ENCODE data around the gene PCNT. TPM values are rescaled to one million over a fixed set of nuclear protein-coding genes. Genes with fewer than 3 reads are reported as not detected.

PCNT gene, protein sequence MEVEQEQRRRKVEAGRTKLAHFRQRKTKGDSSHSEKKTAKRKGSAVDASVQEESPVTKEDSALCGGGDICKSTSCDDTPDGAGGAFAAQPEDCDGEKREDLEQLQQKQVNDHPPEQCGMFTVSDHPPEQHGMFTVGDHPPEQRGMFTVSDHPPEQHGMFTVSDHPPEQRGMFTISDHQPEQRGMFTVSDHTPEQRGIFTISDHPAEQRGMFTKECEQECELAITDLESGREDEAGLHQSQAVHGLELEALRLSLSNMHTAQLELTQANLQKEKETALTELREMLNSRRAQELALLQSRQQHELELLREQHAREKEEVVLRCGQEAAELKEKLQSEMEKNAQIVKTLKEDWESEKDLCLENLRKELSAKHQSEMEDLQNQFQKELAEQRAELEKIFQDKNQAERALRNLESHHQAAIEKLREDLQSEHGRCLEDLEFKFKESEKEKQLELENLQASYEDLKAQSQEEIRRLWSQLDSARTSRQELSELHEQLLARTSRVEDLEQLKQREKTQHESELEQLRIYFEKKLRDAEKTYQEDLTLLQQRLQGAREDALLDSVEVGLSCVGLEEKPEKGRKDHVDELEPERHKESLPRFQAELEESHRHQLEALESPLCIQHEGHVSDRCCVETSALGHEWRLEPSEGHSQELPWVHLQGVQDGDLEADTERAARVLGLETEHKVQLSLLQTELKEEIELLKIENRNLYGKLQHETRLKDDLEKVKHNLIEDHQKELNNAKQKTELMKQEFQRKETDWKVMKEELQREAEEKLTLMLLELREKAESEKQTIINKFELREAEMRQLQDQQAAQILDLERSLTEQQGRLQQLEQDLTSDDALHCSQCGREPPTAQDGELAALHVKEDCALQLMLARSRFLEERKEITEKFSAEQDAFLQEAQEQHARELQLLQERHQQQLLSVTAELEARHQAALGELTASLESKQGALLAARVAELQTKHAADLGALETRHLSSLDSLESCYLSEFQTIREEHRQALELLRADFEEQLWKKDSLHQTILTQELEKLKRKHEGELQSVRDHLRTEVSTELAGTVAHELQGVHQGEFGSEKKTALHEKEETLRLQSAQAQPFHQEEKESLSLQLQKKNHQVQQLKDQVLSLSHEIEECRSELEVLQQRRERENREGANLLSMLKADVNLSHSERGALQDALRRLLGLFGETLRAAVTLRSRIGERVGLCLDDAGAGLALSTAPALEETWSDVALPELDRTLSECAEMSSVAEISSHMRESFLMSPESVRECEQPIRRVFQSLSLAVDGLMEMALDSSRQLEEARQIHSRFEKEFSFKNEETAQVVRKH (N-terminal part only)
- 14.0 and 14.9 TPM in 2 replicates for total RNA-seq

DNA sequence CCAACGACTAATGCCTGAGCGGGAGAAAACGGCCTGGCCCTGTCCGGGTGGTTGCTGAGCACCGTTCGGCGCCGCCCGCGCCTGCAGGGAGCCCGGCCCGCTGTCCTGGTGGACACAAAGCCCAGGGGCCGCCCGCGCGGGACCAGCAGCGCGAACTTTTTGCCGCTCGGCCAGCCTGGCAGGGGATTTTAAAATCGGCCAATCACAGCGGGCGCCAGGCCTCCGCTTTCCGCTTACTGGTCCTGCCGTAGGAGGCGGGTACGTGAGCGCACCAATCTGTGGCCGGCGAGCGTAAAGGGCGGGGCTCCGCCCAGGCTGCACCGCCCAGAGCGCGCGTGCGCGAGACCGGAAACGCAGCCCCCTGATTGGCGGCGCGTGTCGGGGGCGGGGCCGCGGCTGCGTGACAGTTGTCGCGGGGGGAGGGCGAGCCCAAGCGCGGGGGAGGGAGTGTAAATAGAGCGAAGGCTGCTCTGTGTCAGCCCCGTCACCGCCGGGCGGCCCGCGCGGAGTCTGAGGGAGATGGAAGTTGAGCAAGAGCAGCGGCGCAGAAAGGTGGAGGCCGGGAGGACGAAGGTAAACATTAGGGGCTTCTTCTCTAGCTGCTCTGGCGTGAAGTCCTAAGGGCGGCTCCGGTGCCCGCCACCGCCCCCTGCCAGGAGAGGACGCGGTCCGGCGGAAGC, at the start of gene PCNT, which contains the start of gene C21orf58:
TSS of gene PCNT (plus strand) at position 447 of the 680 bp plus-strand sequence. CDS start at position 520, 73 bp downstream.
TSS of gene C21orf58 (minus strand) at position 161 of the 680 bp plus-strand sequence. CDS start 1,132 bp downstream, outside the sequence.
- peak; percentile 94 to 98 for DNase-seq (ENCODE audit: low read depth in 2 of 2)

DNA sequence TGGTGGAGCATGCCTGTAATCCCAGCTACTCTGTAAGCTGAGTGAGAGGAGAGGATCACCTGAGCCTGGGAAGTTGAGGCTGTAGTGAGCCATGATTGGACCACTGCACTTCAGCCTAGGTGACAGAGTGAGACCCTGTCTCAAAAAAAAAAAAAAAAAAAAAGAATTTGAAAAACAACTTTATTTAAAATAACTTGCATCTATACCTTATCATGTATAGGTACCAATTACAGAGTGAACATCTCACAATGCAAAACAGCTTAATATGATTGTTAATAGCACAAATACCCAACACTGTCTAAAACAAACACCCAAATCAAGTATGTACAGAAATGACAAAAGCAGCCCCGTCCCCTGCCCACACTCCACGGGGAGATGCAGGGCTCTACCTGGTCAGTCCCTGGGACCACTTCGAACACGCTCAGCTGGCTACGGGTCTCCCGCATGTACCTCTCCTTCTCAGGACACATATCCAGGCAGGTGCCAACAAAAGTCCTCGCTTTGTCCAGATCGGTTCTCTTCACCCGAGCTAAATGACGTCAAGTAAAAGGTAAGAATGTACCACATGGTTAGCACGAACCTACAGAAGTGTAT, 49.1 kb upstream of the PCNT start:
- no peak for DNase-seq (ENCODE audit: low read depth in 2 of 2)

- peak; percentile 14 to 66 for DNase-seq (ENCODE audit: low read depth in 2 of 2)
Measured at GRCh38 chr21:46284077-46284644, 39.8 kb upstream of the PCNT start.

DNA sequence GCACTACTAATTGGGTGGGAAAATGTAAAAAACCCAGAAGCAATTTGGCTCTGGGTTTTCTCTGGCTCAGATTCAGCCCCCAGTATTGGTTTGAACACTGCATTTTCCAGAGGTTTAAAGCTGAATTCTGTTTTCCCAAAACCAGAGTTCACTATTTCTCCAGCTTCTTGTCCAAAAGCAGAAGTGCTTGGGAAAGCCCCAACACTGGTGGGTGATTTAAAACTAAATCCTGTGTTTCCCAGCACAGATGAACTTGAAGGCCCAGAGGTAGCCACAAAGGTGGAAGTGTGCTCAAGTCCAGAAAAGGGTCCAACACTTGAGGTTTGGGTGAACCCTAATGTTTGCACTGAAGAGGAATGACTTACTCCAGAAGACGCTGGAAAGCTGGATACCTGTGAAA, 39.2 kb upstream of the PCNT start:
- no peak for DNase-seq (ENCODE audit: low read depth in 2 of 2)

- no peak for DNase-seq (ENCODE audit: low read depth in 2 of 2)
Measured at GRCh38 chr21:46285206-46285661, 38.7 kb upstream of the PCNT start, which contains the start of gene MCM3AP. MCM3AP (minus strand) TSS chr21:46285611; CDS start chr21:46285286, 325 bp downstream.

GRCh38 chr21:46285761-46286647, 38.0 kb upstream of the PCNT start, which contains the start of gene YBEY:
YBEY (plus strand) TSS chr21:46286342; CDS start chr21:46286914, 572 bp downstream.
- peak; percentile 75 to 93 for DNase-seq (ENCODE audit: low read depth in 2 of 2)

- DNase-seq (ENCODE audit: low read depth in 2 of 2): no peak
Measured at GRCh38 chr21:46286648-46287002, 37.3 kb upstream of the PCNT start.

GRCh38 chr21:46287541-46287940, 36.4 kb upstream of the PCNT start:
- DNase-seq (ENCODE audit: low read depth in 2 of 2): no peak

DNA sequence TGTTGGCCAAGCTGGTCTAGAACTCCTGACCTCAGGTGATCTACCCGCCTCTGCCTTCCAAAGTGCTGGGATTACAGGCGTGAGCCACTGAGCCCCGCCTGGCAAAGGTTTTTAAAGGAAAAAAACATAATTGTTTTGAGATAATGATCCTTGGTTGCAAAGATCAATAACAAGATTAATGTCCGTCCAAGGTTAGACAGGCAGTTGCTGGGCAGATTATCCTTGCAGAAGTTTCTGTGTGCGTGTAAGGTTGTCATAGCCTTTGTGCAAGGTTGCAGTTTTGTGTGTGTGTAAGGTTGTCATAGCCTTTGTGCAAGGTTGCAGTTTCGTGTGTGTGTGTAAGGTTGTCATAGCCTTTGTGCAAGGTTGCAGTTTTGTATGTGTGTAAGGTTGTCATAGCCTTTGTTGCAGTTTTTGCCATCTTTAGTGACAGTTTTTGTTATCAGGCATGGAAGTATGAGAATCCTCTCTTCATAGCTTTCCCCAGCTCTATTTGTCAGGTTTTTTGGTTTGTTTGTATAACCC, 34.2 kb upstream of the PCNT start:
- DNase-seq (ENCODE audit: low read depth in 2 of 2): no peak

- no peak for DNase-seq (ENCODE audit: low read depth in 2 of 2)
Measured at GRCh38 chr21:46291561-46291960, 32.4 kb upstream of the PCNT start.

GRCh38 chr21:46294647-46295176, 29.2 kb upstream of the PCNT start:
- DNase-seq (ENCODE audit: low read depth in 2 of 2): peak; percentile 58 to 68

GRCh38 chr21:46295177-46295770, 28.7 kb upstream of the PCNT start:
- DNase-seq (ENCODE audit: low read depth in 2 of 2): no peak

DNA sequence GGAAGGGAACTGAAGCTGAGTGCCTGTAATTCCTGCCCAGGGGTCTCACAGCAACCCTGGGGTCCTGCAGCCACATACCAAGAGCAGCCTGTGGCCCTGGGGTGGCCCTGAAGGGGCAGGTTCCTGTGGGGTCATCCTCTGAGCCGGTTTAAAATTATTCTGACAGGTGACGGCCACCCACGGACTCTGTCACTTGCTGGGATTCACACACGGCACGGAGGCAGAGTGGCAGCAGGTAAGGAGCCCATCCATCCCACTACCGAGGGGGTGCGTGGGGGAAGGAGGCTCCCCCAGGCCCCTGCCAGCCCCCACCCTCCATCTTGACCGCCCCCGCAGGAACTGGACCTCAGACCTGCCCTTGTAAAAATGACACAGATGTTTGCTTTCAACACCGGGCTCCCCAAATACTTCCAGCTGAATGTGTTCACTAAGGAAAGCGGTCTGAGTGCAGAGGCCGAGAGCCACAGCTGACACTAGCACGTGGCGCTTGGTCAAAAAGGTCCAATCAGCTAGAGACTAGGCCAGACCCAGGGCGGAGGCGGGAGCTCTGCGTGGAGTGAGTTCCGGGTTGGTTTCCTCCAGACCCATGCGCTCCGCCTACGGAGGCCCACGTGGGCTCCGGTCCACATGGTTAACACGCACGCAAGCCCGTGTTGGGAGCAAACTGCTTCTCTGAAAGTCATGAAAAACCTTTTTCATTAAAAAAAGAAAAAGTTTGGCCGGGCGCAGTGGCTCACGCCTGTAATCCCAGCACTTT, 27.8 kb upstream of the PCNT start:
- DNase-seq (ENCODE audit: low read depth in 2 of 2): peak in 1 of 2 donors; percentile 47

- DNase-seq (ENCODE audit: low read depth in 2 of 2): peak in 1 of 2 donors; percentile 38
Measured at GRCh38 chr21:46297338-46298271, 26.4 kb upstream of the PCNT start.

DNA sequence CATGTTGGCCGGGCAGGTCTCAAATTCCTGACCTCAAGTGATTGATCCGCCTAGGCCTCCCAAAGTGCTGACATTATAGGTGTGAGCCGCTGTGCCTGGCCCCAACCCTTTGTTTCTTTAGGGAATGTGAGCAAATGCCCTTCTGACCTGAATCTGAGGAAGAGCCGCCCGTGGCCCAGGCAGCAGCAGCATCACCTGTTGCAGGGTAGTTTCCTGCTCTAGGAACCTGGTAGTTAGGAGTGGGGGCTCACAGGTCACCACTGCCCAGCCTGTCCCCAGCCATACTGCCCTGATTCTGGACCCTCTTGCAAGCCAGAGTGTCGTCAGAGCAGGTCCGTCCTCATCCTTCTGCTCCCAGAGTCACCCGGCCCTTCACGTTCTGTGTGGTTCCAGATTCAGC, 24.8 kb upstream of the PCNT start:
- no peak for DNase-seq (ENCODE audit: low read depth in 2 of 2)

- no peak for DNase-seq (ENCODE audit: low read depth in 2 of 2)
Measured at GRCh38 chr21:46301759-46302158, 22.2 kb upstream of the PCNT start.
